SK-N-SH treated with all-trans-retinoic acid at 6 μM for 48 hours (cell line): ENCODE measurements around the gene METTL3.

Experiments used
- ATAC-seq: fragments of 200-7000 bp; cut with Tn5 transposase; 3 replicates; pipeline ENCODE4 v1.9.1; 2020; ENCODE audit warnings: mild to moderate bottlenecking, moderate library complexity
- ARNTL ChIP-seq: fragments of 450-650 bp; formaldehyde crosslinking; IDR thresholded peaks from 2 replicates; pipeline ENCODE4 v1.5.0; 2020; ENCODE audit warnings: low read depth, mild to moderate bottlenecking, moderate library complexity, borderline replicate concordance
- BACH2 ChIP-seq: fragments of 250-450 bp; sonication (Bioruptor Pico); IDR thresholded peaks from 2 replicates; pipeline ENCODE4 v1.9.0; 2021; ENCODE audit warnings: mild to moderate bottlenecking, borderline replicate concordance
- CSDC2 ChIP-seq: fragments of 250-450 bp; sonication (Bioruptor Pico); IDR thresholded peaks from 2 replicates; pipeline ENCODE4 v1.5.0; 2020; ENCODE audit warnings: mild to moderate bottlenecking, moderate library complexity
- ESRRG ChIP-seq: fragments of 250-450 bp; sonication (Bioruptor Pico); IDR thresholded peaks from 2 replicates; pipeline ENCODE4 v1.6.1; 2021; ENCODE audit warnings: mild to moderate bottlenecking
- GLIS3 ChIP-seq: fragments of 250-450 bp; sonication (Bioruptor Pico); IDR thresholded peaks from 2 replicates; pipeline ENCODE4 v1.5.0; 2020; ENCODE audit warnings: mild to moderate bottlenecking, moderate library complexity
- OSR1 ChIP-seq: fragments of 250-450 bp; sonication (Bioruptor Pico); IDR thresholded peaks from 2 replicates; pipeline ENCODE4 v1.8.0; 2022; ENCODE audit warnings: moderate library complexity, mild to moderate bottlenecking, inconsistent platforms
- PPARA ChIP-seq: fragments of 250-450 bp; sonication (Bioruptor Pico); IDR thresholded peaks from 2 replicates; pipeline ENCODE4 v1.5.0; 2020; ENCODE audit warnings: mild to moderate bottlenecking, borderline replicate concordance
- SNAI2 ChIP-seq: fragments of 250-450 bp; sonication (Bioruptor Pico); IDR thresholded peaks from 2 replicates; pipeline ENCODE4 v1.5.0; 2020; ENCODE audit warnings: mild to moderate bottlenecking, moderate library complexity
- TOX ChIP-seq: fragments of 250-450 bp; sonication (Bioruptor Pico); IDR thresholded peaks from 2 replicates; pipeline ENCODE4 v1.8.0; 2021; ENCODE audit warnings: mild to moderate bottlenecking, moderate library complexity, borderline replicate concordance
- ZC3H10 ChIP-seq: fragments of 250-450 bp; sonication (Bioruptor Pico); IDR thresholded peaks from 2 replicates; pipeline ENCODE4 v1.5.1; 2021; ENCODE audit warnings: mild to moderate bottlenecking, moderate library complexity
- ZFP30 ChIP-seq: fragments of 450-650 bp; formaldehyde crosslinking; IDR thresholded peaks from 2 replicates; pipeline ENCODE4 v1.5.0; 2022; ENCODE audit warnings: mild to moderate bottlenecking, moderate library complexity
- ZNF565 ChIP-seq: fragments of 450-650 bp; formaldehyde crosslinking; conservative IDR thresholded peaks from 2 replicates; pipeline ENCODE4 v1.5.0; 2020; ENCODE audit warnings: low read depth, mild to moderate bottlenecking, moderate library complexity
- ZNF70 ChIP-seq: fragments of 450-650 bp; formaldehyde crosslinking; IDR thresholded peaks from 2 replicates; pipeline ENCODE4 v1.5.0; 2020; ENCODE audit warnings: mild to moderate bottlenecking, moderate library complexity
- ZNF8 ChIP-seq: fragments of 450-650 bp; formaldehyde crosslinking; IDR thresholded peaks from 2 replicates; pipeline ENCODE4 v1.5.0; 2020; ENCODE audit warnings: mild to moderate bottlenecking, moderate library complexity
- TF ChIP-seq, protein P1 (sequence below): fragments of 250-450 bp; sonication (Bioruptor Pico); IDR thresholded peaks from 2 replicates; pipeline ENCODE4 v1.5.1; 2020; ENCODE audit warnings: low read depth, mild to moderate bottlenecking, moderate library complexity
- TF ChIP-seq, protein P2 (sequence below): fragments of 250-450 bp; sonication (Bioruptor Pico); IDR thresholded peaks from 2 replicates; pipeline ENCODE4 v1.8.0; 2020; ENCODE audit warnings: mild to moderate bottlenecking, moderate library complexity, borderline replicate concordance
- TF ChIP-seq, protein P3 (sequence below): fragments of 250-450 bp; sonication (Bioruptor Pico); IDR thresholded peaks from 2 replicates; pipeline ENCODE4 v1.8.0; 2021; ENCODE audit warnings: low read depth, mild to moderate bottlenecking, moderate library complexity, borderline replicate concordance
- TF ChIP-seq, protein P4 (sequence below): fragments of 250-450 bp; sonication (Bioruptor Pico); IDR thresholded peaks from 2 replicates; pipeline ENCODE4 v1.5.1; 2021; ENCODE audit warnings: mild to moderate bottlenecking, moderate library complexity
- TF ChIP-seq, protein P5 (sequence below): fragments of 250-450 bp; sonication (Bioruptor Pico); IDR thresholded peaks from 2 replicates; pipeline ENCODE4 v1.5.0; 2020; ENCODE audit warnings: mild to moderate bottlenecking, moderate library complexity

The METTL3 gene

DNA sequence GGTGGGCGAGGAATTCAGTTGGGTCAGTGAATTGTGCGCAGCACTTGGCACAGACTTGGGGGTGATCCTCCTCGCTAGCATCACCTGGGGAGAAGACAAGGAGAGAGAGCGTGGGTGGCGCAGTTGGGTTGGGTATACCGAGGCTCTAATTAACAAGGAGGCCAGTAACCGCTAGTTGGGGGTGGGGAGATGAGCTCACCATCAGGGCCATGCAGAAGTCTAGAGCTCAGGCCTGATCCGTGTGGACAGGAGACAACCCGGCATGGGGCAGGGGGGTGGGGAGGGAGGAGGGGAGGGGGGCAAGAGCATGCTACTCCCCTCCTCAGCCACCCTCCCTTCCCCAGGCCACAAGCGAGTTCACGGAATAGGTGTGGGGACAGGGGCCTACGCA is 14.4 kb upstream of the METTL3 start (continued):
- TF ChIP-seq, protein P1, sequence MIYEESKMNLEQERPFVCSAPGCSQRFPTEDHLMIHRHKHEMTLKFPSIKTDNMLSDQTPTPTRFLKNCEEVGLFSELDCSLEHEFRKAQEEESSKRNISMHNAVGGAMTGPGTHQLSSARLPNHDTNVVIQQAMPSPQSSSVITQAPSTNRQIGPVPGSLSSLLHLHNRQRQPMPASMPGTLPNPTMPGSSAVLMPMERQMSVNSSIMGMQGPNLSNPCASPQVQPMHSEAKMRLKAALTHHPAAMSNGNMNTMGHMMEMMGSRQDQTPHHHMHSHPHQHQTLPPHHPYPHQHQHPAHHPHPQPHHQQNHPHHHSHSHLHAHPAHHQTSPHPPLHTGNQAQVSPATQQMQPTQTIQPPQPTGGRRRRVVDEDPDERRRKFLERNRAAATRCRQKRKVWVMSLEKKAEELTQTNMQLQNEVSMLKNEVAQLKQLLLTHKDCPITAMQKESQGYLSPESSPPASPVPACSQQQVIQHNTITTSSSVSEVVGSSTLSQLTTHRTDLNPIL: no peak
- TF ChIP-seq, protein P2, sequence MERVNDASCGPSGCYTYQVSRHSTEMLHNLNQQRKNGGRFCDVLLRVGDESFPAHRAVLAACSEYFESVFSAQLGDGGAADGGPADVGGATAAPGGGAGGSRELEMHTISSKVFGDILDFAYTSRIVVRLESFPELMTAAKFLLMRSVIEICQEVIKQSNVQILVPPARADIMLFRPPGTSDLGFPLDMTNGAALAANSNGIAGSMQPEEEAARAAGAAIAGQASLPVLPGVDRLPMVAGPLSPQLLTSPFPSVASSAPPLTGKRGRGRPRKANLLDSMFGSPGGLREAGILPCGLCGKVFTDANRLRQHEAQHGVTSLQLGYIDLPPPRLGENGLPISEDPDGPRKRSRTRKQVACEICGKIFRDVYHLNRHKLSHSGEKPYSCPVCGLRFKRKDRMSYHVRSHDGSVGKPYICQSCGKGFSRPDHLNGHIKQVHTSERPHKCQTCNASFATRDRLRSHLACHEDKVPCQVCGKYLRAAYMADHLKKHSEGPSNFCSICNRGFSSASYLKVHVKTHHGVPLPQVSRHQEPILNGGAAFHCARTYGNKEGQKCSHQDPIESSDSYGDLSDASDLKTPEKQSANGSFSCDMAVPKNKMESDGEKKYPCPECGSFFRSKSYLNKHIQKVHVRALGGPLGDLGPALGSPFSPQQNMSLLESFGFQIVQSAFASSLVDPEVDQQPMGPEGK (CRISPR knock-in tag): no peak
- TF ChIP-seq TOX: no peak
- TF ChIP-seq, all 23 proteins: peak for 0

DNA sequence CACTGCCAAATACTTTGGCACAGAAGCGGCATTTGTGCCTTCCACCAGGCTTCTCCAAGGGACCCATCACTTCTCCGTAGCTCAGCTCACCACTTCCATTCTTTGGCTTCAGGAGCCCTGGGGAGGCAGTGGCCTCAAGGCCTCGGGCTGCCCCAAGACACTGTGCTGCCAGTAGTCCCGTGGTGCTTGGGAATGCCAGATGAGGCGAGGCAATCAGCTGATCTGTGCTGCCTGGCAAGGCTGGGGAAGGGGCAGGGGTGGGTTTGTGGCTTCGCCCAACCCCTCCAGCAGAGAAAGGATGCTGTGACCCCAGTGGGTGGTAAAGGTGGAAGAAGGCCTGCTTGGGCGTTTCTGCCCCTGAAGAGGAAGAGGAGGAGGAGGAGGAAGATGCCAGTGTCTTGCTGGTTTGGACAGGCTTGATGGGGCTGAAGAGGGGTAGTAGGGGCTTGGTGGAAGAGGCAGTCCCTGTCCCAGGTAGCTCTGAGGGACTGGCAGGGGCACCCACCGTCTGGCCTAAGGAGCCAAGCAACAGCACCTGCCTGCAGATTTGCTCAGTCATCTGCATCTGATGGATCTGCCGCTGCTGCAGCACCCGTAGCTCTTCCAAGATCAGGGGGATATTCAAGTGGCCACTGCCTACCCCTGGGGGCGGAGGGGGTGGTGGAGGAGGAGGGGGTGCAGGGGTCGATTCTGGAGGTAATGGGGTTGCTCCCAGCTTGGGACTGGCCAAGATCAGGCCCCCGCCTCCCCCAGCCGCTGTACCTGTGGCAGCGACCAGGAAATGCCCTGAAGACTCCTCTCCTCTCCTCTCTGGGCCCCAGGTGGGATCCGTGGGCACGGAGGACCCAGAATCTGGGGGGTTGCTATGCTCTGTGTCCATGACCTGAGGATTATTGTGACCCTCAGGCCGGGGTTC is 13.7 kb upstream of the METTL3 start:
- TF ChIP-seq BACH2 (CRISPR knock-in tag) (no peak), ZNF565 (CRISPR knock-in tag) (no peak), ZNF70 (CRISPR knock-in tag) (no peak), ZFP30 (CRISPR knock-in tag) (no peak), ZNF8 (no peak), PPARA (CRISPR knock-in tag) (no peak), TOX (no peak), OSR1 (CRISPR knock-in tag) (no peak), ESRRG (CRISPR knock-in tag) (no peak), ZC3H10 (CRISPR knock-in tag) (no peak), CSDC2 (CRISPR knock-in tag) (no peak), ARNTL (CRISPR knock-in tag) (no peak)
- TF ChIP-seq, protein P3, sequence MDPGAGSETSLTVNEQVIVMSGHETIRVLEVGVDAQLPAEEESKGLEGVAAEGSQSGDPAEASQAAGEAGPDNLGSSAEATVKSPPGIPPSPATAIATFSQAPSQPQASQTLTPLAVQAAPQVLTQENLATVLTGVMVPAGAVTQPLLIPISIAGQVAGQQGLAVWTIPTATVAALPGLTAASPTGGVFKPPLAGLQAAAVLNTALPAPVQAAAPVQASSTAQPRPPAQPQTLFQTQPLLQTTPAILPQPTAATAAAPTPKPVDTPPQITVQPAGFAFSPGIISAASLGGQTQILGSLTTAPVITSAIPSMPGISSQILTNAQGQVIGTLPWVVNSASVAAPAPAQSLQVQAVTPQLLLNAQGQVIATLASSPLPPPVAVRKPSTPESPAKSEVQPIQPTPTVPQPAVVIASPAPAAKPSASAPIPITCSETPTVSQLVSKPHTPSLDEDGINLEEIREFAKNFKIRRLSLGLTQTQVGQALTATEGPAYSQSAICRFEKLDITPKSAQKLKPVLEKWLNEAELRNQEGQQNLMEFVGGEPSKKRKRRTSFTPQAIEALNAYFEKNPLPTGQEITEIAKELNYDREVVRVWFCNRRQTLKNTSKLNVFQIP (CRISPR knock-in tag): no peak
- TF ChIP-seq, protein P1: no peak
- TF ChIP-seq, protein P2 (CRISPR knock-in tag): no peak
- TF ChIP-seq, protein P4, sequence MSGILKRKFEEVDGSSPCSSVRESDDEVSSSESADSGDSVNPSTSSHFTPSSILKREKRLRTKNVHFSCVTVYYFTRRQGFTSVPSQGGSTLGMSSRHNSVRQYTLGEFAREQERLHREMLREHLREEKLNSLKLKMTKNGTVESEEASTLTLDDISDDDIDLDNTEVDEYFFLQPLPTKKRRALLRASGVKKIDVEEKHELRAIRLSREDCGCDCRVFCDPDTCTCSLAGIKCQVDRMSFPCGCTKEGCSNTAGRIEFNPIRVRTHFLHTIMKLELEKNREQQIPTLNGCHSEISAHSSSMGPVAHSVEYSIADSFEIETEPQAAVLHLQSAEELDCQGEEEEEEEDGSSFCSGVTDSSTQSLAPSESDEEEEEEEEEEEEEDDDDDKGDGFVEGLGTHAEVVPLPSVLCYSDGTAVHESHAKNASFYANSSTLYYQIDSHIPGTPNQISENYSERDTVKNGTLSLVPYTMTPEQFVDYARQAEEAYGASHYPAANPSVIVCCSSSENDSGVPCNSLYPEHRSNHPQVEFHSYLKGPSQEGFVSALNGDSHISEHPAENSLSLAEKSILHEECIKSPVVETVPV (CRISPR knock-in tag): no peak
- ATAC-seq: no peak

DNA sequence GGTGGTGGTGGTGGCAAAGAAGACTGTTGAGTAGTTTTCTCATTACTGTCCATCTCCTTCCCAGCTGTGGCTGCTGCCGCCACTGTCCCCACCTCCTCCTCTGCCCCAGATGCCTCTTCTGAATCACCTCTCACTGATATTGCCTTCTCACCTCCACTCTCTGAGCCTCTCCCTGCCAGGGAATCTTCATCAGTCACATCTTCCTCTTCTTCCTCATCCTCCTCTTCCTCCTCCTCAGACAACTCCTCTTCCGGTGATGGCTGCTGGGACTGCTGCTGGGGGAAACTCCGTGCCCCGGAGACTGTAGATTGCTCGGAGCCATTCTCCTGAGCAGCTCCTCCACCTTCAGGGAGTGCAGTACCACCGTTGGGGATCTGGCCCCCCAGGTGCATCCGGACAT is 12.1 kb upstream of the METTL3 start:
- ATAC-seq: no peak
- TF ChIP-seq PPARA (CRISPR knock-in tag) (no peak), OSR1 (CRISPR knock-in tag) (no peak), ZNF70 (CRISPR knock-in tag) (no peak), ZNF8 (no peak), CSDC2 (CRISPR knock-in tag) (no peak), SNAI2 (CRISPR knock-in tag) (no peak), GLIS3 (no peak), ARNTL (CRISPR knock-in tag) (no peak), ESRRG (CRISPR knock-in tag) (no peak)
- TF ChIP-seq, protein P1: no peak
- TF ChIP-seq, protein P3 (CRISPR knock-in tag): no peak
- TF ChIP-seq, protein P5, sequence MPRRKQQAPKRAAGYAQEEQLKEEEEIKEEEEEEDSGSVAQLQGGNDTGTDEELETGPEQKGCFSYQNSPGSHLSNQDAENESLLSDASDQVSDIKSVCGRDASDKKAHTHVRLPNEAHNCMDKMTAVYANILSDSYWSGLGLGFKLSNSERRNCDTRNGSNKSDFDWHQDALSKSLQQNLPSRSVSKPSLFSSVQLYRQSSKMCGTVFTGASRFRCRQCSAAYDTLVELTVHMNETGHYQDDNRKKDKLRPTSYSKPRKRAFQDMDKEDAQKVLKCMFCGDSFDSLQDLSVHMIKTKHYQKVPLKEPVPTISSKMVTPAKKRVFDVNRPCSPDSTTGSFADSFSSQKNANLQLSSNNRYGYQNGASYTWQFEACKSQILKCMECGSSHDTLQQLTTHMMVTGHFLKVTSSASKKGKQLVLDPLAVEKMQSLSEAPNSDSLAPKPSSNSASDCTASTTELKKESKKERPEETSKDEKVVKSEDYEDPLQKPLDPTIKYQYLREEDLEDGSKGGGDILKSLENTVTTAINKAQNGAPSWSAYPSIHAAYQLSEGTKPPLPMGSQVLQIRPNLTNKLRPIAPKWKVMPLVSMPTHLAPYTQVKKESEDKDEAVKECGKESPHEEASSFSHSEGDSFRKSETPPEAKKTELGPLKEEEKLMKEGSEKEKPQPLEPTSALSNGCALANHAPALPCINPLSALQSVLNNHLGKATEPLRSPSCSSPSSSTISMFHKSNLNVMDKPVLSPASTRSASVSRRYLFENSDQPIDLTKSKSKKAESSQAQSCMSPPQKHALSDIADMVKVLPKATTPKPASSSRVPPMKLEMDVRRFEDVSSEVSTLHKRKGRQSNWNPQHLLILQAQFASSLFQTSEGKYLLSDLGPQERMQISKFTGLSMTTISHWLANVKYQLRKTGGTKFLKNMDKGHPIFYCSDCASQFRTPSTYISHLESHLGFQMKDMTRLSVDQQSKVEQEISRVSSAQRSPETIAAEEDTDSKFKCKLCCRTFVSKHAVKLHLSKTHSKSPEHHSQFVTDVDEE: no peak
